Sciatic nerve (tissue), 2 donors: ENCODE data around the gene CDC23. TPM values are rescaled to one million over a fixed set of nuclear protein-coding genes. Genes with fewer than 3 reads are reported as not detected.
"Not testable (repeated sequence)": the region's sequence is repeated elsewhere in the genome, so short reads cannot be mapped to it uniquely, and the experiment has no call there.

Source experiments
- ATAC-seq: fragments of 200-7000 bp; cut with Tn5 transposase; one replicate; pipeline ENCODE4 v1.9.1; 2020; ENCODE audit warnings: mild to moderate bottlenecking, moderate library complexity
- DNase-seq: peaks from one replicate; pipeline ENCODE4 v3.0.0-alpha.2; 2020; ENCODE audit warnings: low spot score
- intact Hi-C: fragments of 100-400 bp; cut with DNase I; formaldehyde crosslinking; loops from one replicate; pipeline ENCODE4 v1.14.2; 2022
- total RNA-seq: library from RNA; stranded (reverse); fragmentation: NEBNext Ultra II Directional; extraction: Animal tissue kit (Norgen Biotek cat#: 25700); gene quantifications from one replicate; pipeline ENCODE4 v1.2.1, GENCODE V29; 2021
- donor health status: DM: no; HTN: no; CAD: no.
- donor health status: DM: no; HTN: no; CAD: no.

Gene CDC23
- total RNA-seq, 1 donor from 2014 or later = 22.9 TPM

DNA sequence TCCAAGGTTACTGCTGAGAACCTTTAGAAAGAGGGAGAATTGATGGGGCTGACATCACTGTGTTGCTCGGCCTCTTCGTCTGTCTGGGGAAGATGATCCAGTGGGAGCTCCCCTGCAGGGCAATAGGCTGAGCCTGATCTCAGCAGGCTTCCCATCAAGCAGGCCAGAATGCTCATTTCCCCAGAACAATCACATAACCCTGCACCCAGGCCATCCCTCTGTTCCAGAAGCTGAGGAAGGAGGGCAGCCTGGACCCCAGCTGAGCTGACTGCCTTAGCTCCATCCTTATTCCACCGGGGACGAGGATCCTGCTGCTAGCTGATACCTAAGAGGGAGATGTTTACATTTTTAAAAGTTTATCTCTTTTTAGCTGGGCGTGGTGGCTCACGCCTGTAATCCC is 11.6 kb upstream of the CDC23 start:
- intact Hi-C loops = loop anchor here (10.0 kb wide), 1 partner anchor 50 kb away; the partner anchor contains the start of gene GFRA3
- ATAC-seq = no peak
- no peak for DNase-seq

GRCh38 chr5:138223532-138223931 is 10.4 kb upstream of the CDC23 start:
- intact Hi-C loops = loop anchor here (10.0 kb wide), 1 partner anchor 51 kb away; the partner anchor contains the start of gene GFRA3
- no peak for ATAC-seq

GRCh38 chr5:138216799-138217198 is 3.7 kb upstream of the CDC23 start:
- no peak for DNase-seq
- intact Hi-C loops = no loop called here
- no peak for ATAC-seq

More at GRCh38 chr5:138223532-138223931, 10.4 kb upstream of the CDC23 start:
- DNase-seq = no peak

GRCh38 chr5:138212828-138213160 is 329 bp downstream of the CDC23 start:
- intact Hi-C loops = no loop called here
- ATAC-seq (peak; percentile 35), DNase-seq (no peak)

- ATAC-seq (no peak), DNase-seq (no peak)
- intact Hi-C loops = no loop called here
These were observed 2.1 kb downstream of the CDC23 start for GRCh38 chr5:138210985-138211384.

GRCh38 chr5:138193859-138194258 is 19.3 kb downstream of the CDC23 start:
- ATAC-seq, intact Hi-C loops, DNase-seq: not testable (repeated sequence)

DNA sequence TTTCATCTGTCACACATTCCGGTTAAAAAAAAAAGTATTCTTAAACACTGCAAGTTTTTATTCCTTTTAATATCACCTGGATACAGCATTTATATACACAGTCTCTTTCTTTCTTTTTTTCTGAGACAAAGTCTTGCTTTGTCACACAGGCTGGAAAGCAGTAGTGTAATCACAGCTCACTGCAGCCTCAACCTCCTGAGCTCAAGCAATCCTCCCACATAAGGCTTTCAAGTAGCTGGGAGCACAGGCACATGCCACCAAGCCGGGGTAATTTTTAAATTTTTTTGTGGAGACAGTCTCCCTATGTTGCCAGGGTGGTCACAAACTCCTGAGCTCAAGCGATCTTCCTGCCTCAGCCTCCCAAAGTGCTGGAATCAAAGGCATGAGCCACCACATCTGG is 20.3 kb downstream of the CDC23 start:
- ATAC-seq (no peak), DNase-seq (no peak)
- intact Hi-C loops = no loop called here

GRCh38 chr5:138188626-138189025 is 24.5 kb downstream of the CDC23 start:
- DNase-seq (no peak), ATAC-seq (no peak)
- intact Hi-C loops = no loop called here

DNA sequence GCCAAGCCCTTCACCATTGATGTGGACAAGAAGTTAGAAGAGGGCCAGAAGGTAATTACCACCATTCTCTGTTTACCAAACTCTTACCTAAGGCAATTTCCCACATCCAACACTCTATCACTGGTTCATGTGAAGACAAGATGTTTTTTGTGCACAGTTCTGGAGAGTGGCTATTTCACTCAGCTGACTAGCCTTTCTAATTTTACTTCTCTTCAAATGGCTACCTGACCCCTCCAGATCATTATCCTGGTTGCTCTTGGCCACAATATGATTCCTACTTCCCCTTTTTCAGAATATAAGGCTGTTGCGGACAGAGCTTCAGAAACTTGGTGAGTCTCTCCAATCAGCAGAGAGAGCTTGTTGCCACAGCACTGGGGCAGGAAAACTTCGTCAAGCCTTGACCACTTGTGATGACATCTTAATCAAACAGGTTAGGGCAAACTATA is 27.1 kb downstream of the CDC23 start:
- intact Hi-C loops = no loop called here
- no peak for ATAC-seq
- no peak for DNase-seq

DNA sequence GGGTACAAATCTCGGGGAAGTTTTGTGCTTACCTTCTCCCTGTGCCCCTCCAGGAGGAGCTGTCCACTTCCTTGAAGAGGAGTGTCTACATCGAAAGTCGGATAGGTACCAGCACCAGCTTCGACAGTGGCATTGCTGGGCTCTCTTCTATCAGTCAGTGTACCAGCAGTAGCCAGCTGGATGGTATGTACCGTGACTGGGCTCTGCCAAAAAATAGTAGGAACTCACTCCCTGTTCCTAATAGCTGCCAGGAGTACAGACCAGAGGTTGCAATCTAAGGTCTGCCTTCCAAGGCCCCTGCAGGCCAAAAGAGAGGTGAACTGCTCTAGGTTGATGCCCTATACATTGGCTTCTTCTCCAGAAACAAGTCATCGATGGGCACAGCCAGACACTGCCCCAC is 30.3 kb downstream of the CDC23 start:
- ATAC-seq (no peak), DNase-seq (no peak)
- intact Hi-C loops = no loop called here

- DNase-seq = no peak
- ATAC-seq = no peak
- intact Hi-C loops = no loop called here
These were observed 32.3 kb downstream of the CDC23 start for GRCh38 chr5:138180841-138181240.

- DNase-seq = no peak
- ATAC-seq = no peak
- intact Hi-C loops = no loop called here
These were observed 32.8 kb downstream of the CDC23 start for GRCh38 chr5:138180183-138180782.

DNA sequence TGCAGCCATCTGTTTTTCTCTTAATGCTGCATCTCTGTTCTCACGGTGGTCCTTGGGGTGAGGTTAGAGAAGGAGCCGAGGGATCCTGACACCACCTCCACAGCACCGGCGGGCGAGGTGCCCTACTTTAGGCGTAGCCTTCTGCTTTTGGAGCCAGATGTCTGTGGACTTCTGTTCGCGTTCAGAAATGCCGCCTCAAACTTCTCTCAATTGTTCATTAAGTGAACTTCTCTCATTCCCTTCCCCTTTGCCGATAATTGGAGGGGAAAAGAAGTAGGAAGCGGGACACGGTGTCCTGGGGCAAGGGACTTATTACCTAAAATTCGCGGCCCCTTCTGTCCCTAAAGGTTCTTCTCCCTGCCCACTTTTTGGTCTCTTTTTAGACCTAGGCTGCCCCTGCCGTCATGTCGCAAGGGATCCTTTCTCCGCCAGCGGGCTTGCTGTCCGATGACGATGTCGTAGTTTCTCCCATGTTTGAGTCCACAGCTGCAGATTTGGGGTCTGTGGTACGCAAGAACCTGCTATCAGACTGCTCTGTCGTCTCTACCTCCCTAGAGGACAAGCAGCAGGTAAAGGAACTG is 33.8 kb downstream of the CDC23 start:
- intact Hi-C loops = no loop called here
- ATAC-seq (no peak), DNase-seq (no peak)

GRCh38 chr5:138178516-138179276 is 34.4 kb downstream of the CDC23 start, which contains the start of the genes BRD8 and KIF20A:
TSS of gene BRD8 (minus strand) at chr5:138178630. CDS start at chr5:138178614, 16 bp downstream.
TSS of gene KIF20A (plus strand) at chr5:138179112. CDS start at chr5:138179681, 569 bp downstream.
- DNase-seq (peak; percentile 97), ATAC-seq (peak; percentile 99)
- intact Hi-C loops = no loop called here

DNA sequence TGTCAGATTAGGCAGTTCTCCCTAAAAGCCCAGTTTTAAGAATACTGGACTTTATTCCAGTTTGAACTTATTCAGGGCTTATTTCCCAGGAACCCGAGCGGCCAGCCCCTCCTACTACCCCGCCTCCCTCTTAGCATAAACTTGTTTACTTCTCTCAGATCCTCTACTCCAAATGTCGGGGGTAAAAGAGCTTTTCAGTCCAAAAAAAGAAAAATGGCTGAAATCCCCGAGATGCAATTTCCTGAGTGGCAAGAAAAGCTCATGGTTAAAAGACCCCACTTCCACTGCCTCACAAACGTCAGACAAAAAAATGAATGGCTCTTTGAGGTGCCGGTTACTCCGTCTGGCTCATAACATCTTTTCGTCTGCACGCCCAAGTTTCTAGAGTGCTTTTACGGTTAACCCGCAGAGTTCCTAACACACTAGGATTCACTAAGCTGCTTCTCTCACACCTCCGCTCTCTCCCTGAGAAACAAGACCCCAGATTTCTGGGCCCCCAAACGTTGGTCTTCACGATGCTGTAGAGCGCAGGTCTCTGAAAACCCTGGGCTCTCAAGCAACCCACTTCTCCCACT is 35.1 kb downstream of the CDC23 start:
- ATAC-seq = peak; percentile 47
- intact Hi-C loops = no loop called here
- DNase-seq = no peak

GRCh38 chr5:138170299-138170698 is 42.8 kb downstream of the CDC23 start:
- intact Hi-C loops = no loop called here
- no peak for DNase-seq
- ATAC-seq = no peak

GRCh38 chr5:138169124-138169523 is 44.0 kb downstream of the CDC23 start:
- DNase-seq = no peak
- intact Hi-C loops = no loop called here
- no peak for ATAC-seq

DNA sequence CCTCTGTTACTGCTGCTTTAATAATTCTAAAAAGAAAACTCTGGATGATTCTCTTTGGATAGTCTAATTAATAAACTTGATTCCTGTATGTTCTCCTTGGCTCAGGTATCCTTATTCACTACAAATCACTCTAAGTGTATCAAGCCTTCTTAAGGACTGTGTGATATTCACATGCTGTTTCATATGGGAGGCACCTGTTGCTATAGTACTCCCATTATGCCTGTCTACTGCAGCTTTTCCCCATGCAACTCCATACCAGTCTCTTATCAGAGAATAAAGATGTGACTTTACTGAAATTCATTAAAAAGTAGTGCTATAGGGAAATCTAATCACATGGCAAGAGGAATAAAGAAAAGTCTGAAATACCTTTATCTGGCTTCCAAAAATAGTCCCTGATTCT is 49.4 kb downstream of the CDC23 start:
- intact Hi-C loops = no loop called here
- ATAC-seq = no peak

DNA sequence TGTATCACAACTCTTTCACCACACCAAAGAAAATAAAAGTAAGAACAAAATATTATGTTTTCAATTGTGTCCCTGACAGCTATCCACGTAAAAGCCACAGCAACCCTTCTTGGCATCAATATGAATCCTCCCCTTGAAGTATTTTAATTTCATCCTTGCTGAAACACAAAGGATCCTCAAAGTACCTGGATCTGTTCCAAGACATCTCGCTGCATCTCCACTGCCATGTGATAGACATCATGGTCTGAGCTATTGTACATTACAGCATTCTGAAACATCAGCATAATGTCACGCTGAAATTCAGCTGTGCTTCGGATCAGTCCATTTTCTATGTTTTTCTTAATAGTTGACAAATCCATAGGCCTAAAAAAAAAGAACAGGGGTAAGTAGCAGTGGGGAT is 52.4 kb downstream of the CDC23 start:
- ATAC-seq (no peak), DNase-seq (no peak)
- intact Hi-C loops = no loop called here

More for the DNA sequence above, 49.4 kb downstream of the CDC23 start:
- no peak for DNase-seq

- no peak for DNase-seq
- intact Hi-C loops = no loop called here
- ATAC-seq = no peak
These were observed 53.5 kb downstream of the CDC23 start for GRCh38 chr5:138159666-138160065.
